Esophagus squamous epithelium (tissue), 5 donors: ENCODE results near the gene AP5Z1. TPM values are rescaled to one million over a fixed set of nuclear protein-coding genes. Genes with fewer than 3 reads are reported as not detected.

Source experiments
- DNase-seq: peaks from one replicate; lab custom pipeline; 2025; lab: John Stamatoyannopoulos, UW
- H3K27ac ChIP-seq, 4 donors: fragments of 200-600 bp; sonication (generic); one replicate each; pipeline ENCODE4 v1.5.1; 2016 to 2019; ENCODE audit warnings: mild to moderate bottlenecking in 1 of 4
- H3K27me3 ChIP-seq, 4 donors: fragments of 200-600 bp; sonication (generic); 1 replicate in 3 of 4; 2 replicates in 1 of 4; pipeline versions ENCODE4 v1.5.1 to v1.6.0; 2017 to 2021; ENCODE audit warnings: antibody characterized with exemption in 1 of 4
- H3K36me3 ChIP-seq, 3 donors: fragments of 200-600 bp; sonication (generic); one replicate each; pipeline ENCODE4 v1.5.1; 2016 to 2019
- H3K4me1 ChIP-seq, 3 donors: fragments of 200-600 bp; sonication (generic); one replicate each; pipeline ENCODE4 v1.5.1; 2017 to 2019
- H3K4me3 ChIP-seq, 4 donors: fragments of 200-600 bp; sonication (generic); 1 replicate in 3 of 4; 2 replicates in 1 of 4; pipeline ENCODE4 v1.5.1; 2016 to 2019; ENCODE audit warnings: mild to moderate bottlenecking in 2 of 4, moderate library complexity in 1 of 4
- H3K9me3 ChIP-seq, 3 donors: fragments of 200-600 bp; sonication (generic); one replicate each; pipeline ENCODE4 v1.5.1; 2016 to 2019
- CTCF ChIP-seq, 6 experiments: fragments of 450-650 bp in 4 of 6; fragments of 200-600 bp in 2 of 6; sonication (generic) in 2 of 6; IDR thresholded peaks; one replicate each; pipeline ENCODE4 v1.5.1; 2016 to 2019; ENCODE audit warnings: antibody characterized with exemption in 6 of 6, mild to moderate bottlenecking in 4 of 6, moderate library complexity in 4 of 6
- POLR2A ChIP-seq, 4 donors: fragments of 450-650 bp; IDR thresholded peaks; one replicate each; pipeline ENCODE4 v1.6.1; 2017; ENCODE audit warnings: antibody characterized with exemption in 4 of 4, mild to moderate bottlenecking in 4 of 4, moderate library complexity in 3 of 4
- WGBS, 2 donors: methylation state at CpG; one replicate each; pipeline ENCODE4 v1.1.5; 2018; 5-methylcytosine and 5-hydroxymethylcytosine counted together
- intact Hi-C: fragments of 100-400 bp; cut with DNase I; formaldehyde crosslinking; loops from one replicate; pipeline ENCODE4 v1.15.0; 2022
- total RNA-seq, 4 donors: library from RNA; depleted of rRNA; stranded (reverse); fragments of >200 nt; gene quantifications; one replicate each; pipeline ENCODE4 v1.1.0, GENCODE V29; 2016
- donor health status: DM: yes; HTN: yes; CAD: no.

The AP5Z1 gene
- total RNA-seq, result 10 to 100 TPM; 11.2 to 32.8 (median 23.8) TPM

- H3K36me3 ChIP-seq, result peaks cover 0 to 20% (median 0%) of the 10 kb centered on the region in 3 donors
- intact Hi-C loops, result no loop called here
- 0% methylated on average over 1 to 13 of the region's 55 CpGs for WGBS, 2 donors
- peaks cover 14 to 43% (median 21%) of the 10 kb centered on the region in 3 donors for H3K4me1 ChIP-seq
- DNase-seq, result peak; percentile 80
- H3K9me3 ChIP-seq, result no peaks in the 10 kb centered on the region
- peak within 1 kb of the TSS; percentile 93 to 94 (median 93) for H3K27ac ChIP-seq
- no peaks in the 10 kb centered on the region for H3K27me3 ChIP-seq
- TF ChIP-seq CTCF (IDR thresholded peaks at IDR 0.05) (peak in 1 of 6 experiments; percentile 28), POLR2A (IDR thresholded peaks at IDR 0.05) (peak in 3 of 4 donors; percentile 91 to 93 (median 93))
- peak within 1 kb of the TSS; percentile 84 to 94 (median 89) for H3K4me3 ChIP-seq
Observed at GRCh38 chr7:4775250-4775847, at the start of gene AP5Z1. Gene AP5Z1 (plus strand): TSS chr7:4775623. CDS start chr7:4775716, 93 bp downstream.

- intact Hi-C loops, result no loop called here
- TF ChIP-seq POLR2A (IDR thresholded peaks at IDR 0.05), result no peak
- TF ChIP-seq CTCF (IDR thresholded peaks at IDR 0.05), result no peak
Observed at GRCh38 chr7:4725850-4726450, 49.5 kb upstream of the AP5Z1 start.

GRCh38 chr7:4726566-4726965 lies 48.9 kb upstream of the AP5Z1 start:
- Histone ChIP-seq H3K36me3 (peaks cover 0 to 54% (median 6%) of the 10 kb centered on the region in 3 donors), H3K27ac (peak overlapping the region in 3 of 4 donors; percentile 88 to 94 (median 92)), H3K9me3 (no peaks in the 10 kb centered on the region), H3K4me3 (no peak overlapping the region), H3K4me1 (peaks cover 8 to 64% (median 18%) of the 10 kb centered on the region in 3 donors), H3K27me3 (no peaks in the 10 kb centered on the region)
- no peak for DNase-seq
- intact Hi-C loops, result no loop called here
- WGBS, 2 donors, result 77 to 86% methylated on average over 9 of the region's 9 CpGs
- TF ChIP-seq POLR2A (IDR thresholded peaks at IDR 0.05) (no peak), CTCF (IDR thresholded peaks at IDR 0.05) (no peak)

More at GRCh38 chr7:4725850-4726450, 49.5 kb upstream of the AP5Z1 start:
- H3K27me3 ChIP-seq, result no peaks in the 10 kb centered on the region
- H3K9me3 ChIP-seq, result no peaks in the 10 kb centered on the region
- peak overlapping the region; percentile 64 to 94 (median 90) for H3K27ac ChIP-seq
- H3K4me3 ChIP-seq, result peak overlapping the region; percentile 32 to 72 (median 52)
- H3K36me3 ChIP-seq, result peaks cover 0 to 57% (median 6%) of the 10 kb centered on the region in 3 donors
- WGBS, 2 donors, result 51 to 53% methylated on average over 13 to 15 of the region's 15 CpGs
- H3K4me1 ChIP-seq, result peaks cover 8 to 68% (median 18%) of the 10 kb centered on the region in 3 donors
- no peak for DNase-seq

GRCh38 chr7:4727914-4728705 lies 47.3 kb upstream of the AP5Z1 start:
- DNase-seq, result no peak
- WGBS, 2 donors, result 89 to 93% methylated on average over 9 to 15 of the region's 20 CpGs
- Histone ChIP-seq H3K36me3 (peaks cover 0 to 47% (median 0%) of the 10 kb centered on the region in 3 donors), H3K4me1 (peaks cover 8 to 65% (median 18%) of the 10 kb centered on the region in 3 donors), H3K4me3 (no peak overlapping the region), H3K27ac (peak overlapping the region in 1 of 4 donors; percentile 42), H3K27me3 (no peaks in the 10 kb centered on the region), H3K9me3 (no peaks in the 10 kb centered on the region)
- TF ChIP-seq POLR2A (IDR thresholded peaks at IDR 0.05), result no peak
- no peak for TF ChIP-seq CTCF (IDR thresholded peaks at IDR 0.05)
- intact Hi-C loops, result no loop called here
